H1 (cell line): ENCODE measurements around the gene ARHGAP25. TPM values are rescaled to one million over a fixed set of nuclear protein-coding genes. Genes with fewer than 3 reads are reported as not detected.

Experiments
- CTCF ChIA-PET: fragments of 300-600 bp; sonication (Branson Sonifier 250); formaldehyde crosslinking; loops from one replicate; lab custom pipeline; 2021; ENCODE audit not compliant: partially characterized antibody; lab: Charles Lee
- POLR2A ChIA-PET: fragments of 300-600 bp; sonication (Branson Sonifier 250); formaldehyde crosslinking; loops from one replicate; lab custom pipeline; 2021; ENCODE audit warnings: inconsistent platforms; ENCODE audit not compliant: partially characterized antibody; lab: Charles Lee
- DNase-seq, 2 experiments: peaks; one replicate each; pipeline versions ENCODE4 v3.0.0 to v3.0.0-alpha.2; 2010 to 2022; ENCODE audit warnings: low spot score in 2 of 2, low read depth in 1 of 2, mixed read lengths in 1 of 2
- FAIRE-seq: peaks from 2 replicates; lab custom pipeline; 2011; peaks lifted over from hg19 to GRCh38; lab: Jason Lieb, UNC
- H2AFZ ChIP-seq: 2 replicates; pipeline ENCODE4 v1.8.1; 2012; ENCODE audit warnings: low read length, inconsistent platforms
- H2AK5ac ChIP-seq: 2 replicates; pipeline ENCODE4 v1.6.1; 2013; ENCODE audit warnings: low read depth, low read length
- H2BK120ac ChIP-seq: replicated peaks from 2 replicates; pipeline ENCODE3; 2013; ENCODE audit warnings: low read depth, low read length, inconsistent platforms
- H2BK12ac ChIP-seq: 2 replicates; pipeline ENCODE4 v1.6.1; 2013; ENCODE audit warnings: low read depth, low read length
- H2BK15ac ChIP-seq: 2 replicates; pipeline ENCODE4 v1.6.1; 2013; ENCODE audit warnings: low read length
- H2BK20ac ChIP-seq: 2 replicates; pipeline ENCODE4 v1.6.1; 2013; ENCODE audit warnings: low read length
- H2BK5ac ChIP-seq: 2 replicates; pipeline ENCODE4 v1.6.1; 2013; ENCODE audit warnings: low read depth, low read length
- H3K14ac ChIP-seq: 2 replicates; pipeline ENCODE4 v1.6.1; 2013; ENCODE audit warnings: inconsistent platforms; ENCODE audit not compliant: insufficient read length
- H3K18ac ChIP-seq: 2 replicates; pipeline ENCODE4 v1.6.1; 2013; ENCODE audit warnings: low read length; ENCODE audit errors: extremely low read depth
- H3K23ac ChIP-seq: 2 replicates; pipeline ENCODE4 v1.6.1; 2013; ENCODE audit warnings: inconsistent platforms; ENCODE audit not compliant: insufficient read length
- H3K23me2 ChIP-seq: 2 replicates; pipeline ENCODE4 v1.6.1; 2013; ENCODE audit warnings: low read depth, low read length
- H3K27ac ChIP-seq: 2 replicates; pipeline ENCODE4 v1.6.1; 2011; ENCODE audit warnings: low read depth, low read length, inconsistent platforms
- H3K27me3 ChIP-seq, 4 experiments: replicated peaks in 1 of 4; 1 replicate in 1 of 4; 2 replicates in 3 of 4; pipeline versions ENCODE4 v1.6.1 to v1.8.1; 2011 to 2013; ENCODE audit warnings: low read length in 3 of 4, mild to moderate bottlenecking in 3 of 4, inconsistent platforms in 2 of 4, mixed read lengths in 2 of 4, moderate library complexity in 1 of 4; ENCODE audit not compliant: control insufficient read depth in 3 of 4, insufficient read depth in 3 of 4; ENCODE audit errors: extremely low read depth in 1 of 4
- H3K36me3 ChIP-seq, 4 experiments: 2 replicates each; pipeline versions ENCODE4 v1.6.1 to v1.8.1; 2011 to 2013; ENCODE audit warnings: mild to moderate bottlenecking in 4 of 4, low read length in 3 of 4, moderate library complexity in 2 of 4, control low read depth in 1 of 4, inconsistent platforms in 1 of 4; ENCODE audit not compliant: insufficient read depth in 4 of 4, control insufficient read depth in 2 of 4
- H3K4ac ChIP-seq: replicated peaks from 2 replicates; pipeline ENCODE3; 2013; ENCODE audit warnings: low read length, low read depth, mixed read lengths, inconsistent platforms; ENCODE audit not compliant: insufficient read length
- H3K4me1 ChIP-seq, 4 experiments: replicated peaks in 1 of 4; 1 replicate in 1 of 4; 2 replicates in 3 of 4; pipeline versions ENCODE4 v1.6.1 to v1.8.1; 2011 to 2013; ENCODE audit warnings: low read length in 3 of 4, inconsistent platforms in 2 of 4, mixed read lengths in 1 of 4; ENCODE audit not compliant: insufficient read depth in 4 of 4, control insufficient read depth in 3 of 4
- H3K4me2 ChIP-seq, 2 experiments: 2 replicates each; pipeline versions ENCODE4 v1.6.1 to v1.8.1; 2011 to 2013; ENCODE audit warnings: low read depth in 2 of 2, low read length in 2 of 2, control low read depth in 1 of 2, inconsistent platforms in 1 of 2, mild to moderate bottlenecking in 1 of 2; ENCODE audit not compliant: insufficient read depth in 1 of 2
- H3K4me3 ChIP-seq, 4 experiments: fragments of 200-600, 300-600 bp in 1 of 4; sonication (generic), shearing (Covaris generic), sonication (Bioruptor Twin) in 1 of 4; 2 replicates each; pipeline versions ENCODE4 v1.5.1 to v1.8.1; 2011 to 2016; ENCODE audit warnings: low read length in 4 of 4, low read depth in 3 of 4, control low read depth in 2 of 4, inconsistent platforms in 2 of 4, mild to moderate bottlenecking in 2 of 4, mixed read lengths in 1 of 4, moderate library complexity in 1 of 4; ENCODE audit not compliant: insufficient read depth in 2 of 4; ENCODE audit errors: extremely low read depth in 1 of 4
- H3K56ac ChIP-seq: replicated peaks from 2 replicates; pipeline ENCODE3; 2013; ENCODE audit warnings: low read depth, mild to moderate bottlenecking, mixed read lengths, low read length, inconsistent platforms; ENCODE audit not compliant: insufficient read length
- H3K79me1 ChIP-seq: 2 replicates; pipeline ENCODE4 v1.6.1; 2013; ENCODE audit warnings: low read depth, low read length, control low read depth
- H3K79me2 ChIP-seq, 2 experiments: 2 replicates each; pipeline versions ENCODE4 v1.6.1 to v1.8.1; 2012 to 2013; ENCODE audit warnings: low read length in 2 of 2, mild to moderate bottlenecking in 2 of 2, inconsistent platforms in 1 of 2; ENCODE audit not compliant: insufficient read depth in 2 of 2, control insufficient read depth in 1 of 2
- H3K9ac ChIP-seq, 4 experiments: replicated peaks in 1 of 4; 1 replicate in 1 of 4; 2 replicates in 3 of 4; pipeline versions ENCODE4 v1.6.1 to v1.8.1; 2011 to 2013; ENCODE audit warnings: low read depth in 3 of 4, low read length in 3 of 4, control low read depth in 2 of 4, mild to moderate bottlenecking in 2 of 4, moderate library complexity in 2 of 4, inconsistent platforms in 1 of 4; ENCODE audit errors: extremely low read depth in 1 of 4
- H3K9me3 ChIP-seq, 2 experiments: 2 replicates each; pipeline versions ENCODE4 v1.6.1 to v1.8.1; 2012 to 2013; ENCODE audit warnings: mild to moderate bottlenecking in 2 of 2, moderate library complexity in 2 of 2, control low read depth in 1 of 2, inconsistent platforms in 1 of 2, low read depth in 1 of 2, low read length in 1 of 2, mixed read lengths in 1 of 2; ENCODE audit not compliant: insufficient read depth in 2 of 2
- H4K20me1 ChIP-seq, 2 experiments: replicated peaks in 1 of 2; 2 replicates each; pipeline versions ENCODE3 to v1.8.1; 2011 to 2013; ENCODE audit warnings: inconsistent platforms in 2 of 2, low read length in 2 of 2, mild to moderate bottlenecking in 1 of 2; ENCODE audit not compliant: insufficient read depth in 2 of 2, control insufficient read depth in 1 of 2
- H4K5ac ChIP-seq: 2 replicates; pipeline ENCODE4 v1.6.1; 2013; ENCODE audit warnings: low read length, low read depth, mixed read lengths, inconsistent platforms; ENCODE audit not compliant: insufficient read length
- H4K8ac ChIP-seq: 2 replicates; pipeline ENCODE4 v1.8.0; 2013; ENCODE audit warnings: mild to moderate bottlenecking, moderate library complexity, low read length, inconsistent platforms; ENCODE audit not compliant: insufficient read depth; ENCODE audit errors: extremely low read depth
- H4K91ac ChIP-seq: replicated peaks from 2 replicates; pipeline ENCODE3; 2013; ENCODE audit warnings: low read length, mixed read lengths, inconsistent platforms; ENCODE audit not compliant: insufficient read length
- CHD1 ChIP-seq: IDR thresholded peaks from 2 replicates; pipeline ENCODE4 v1.6.1; 2012; ENCODE audit warnings: low read depth, low read length, improper control_type of control experiment
- NANOG ChIP-seq: IDR thresholded peaks from 2 replicates; pipeline ENCODE4 v1.6.1; 2011; ENCODE audit warnings: low read length, low read depth, mild to moderate bottlenecking, inconsistent platforms; ENCODE audit not compliant: insufficient read depth, poor library complexity, severe bottlenecking
- RBBP5 ChIP-seq: IDR thresholded peaks from 2 replicates; pipeline ENCODE4 v1.7.1; 2012; ENCODE audit warnings: low read depth, mild to moderate bottlenecking, inconsistent platforms, low read length, moderate library complexity, borderline replicate concordance
- RXRA ChIP-seq: IDR thresholded peaks from 2 replicates; pipeline ENCODE4 v1.6.1; 2011; ENCODE audit warnings: low read depth, mild to moderate bottlenecking, low read length, moderate library complexity; ENCODE audit not compliant: insufficient read depth
- SP4 ChIP-seq: IDR thresholded peaks from 2 replicates; pipeline ENCODE4 v1.6.1; 2012; ENCODE audit warnings: low read length, inconsistent platforms
- TBP ChIP-seq: IDR thresholded peaks from 2 replicates; pipeline ENCODE4 v1.6.1; 2011; ENCODE audit warnings: low read depth, low read length, improper control_type of control experiment
- TCF12 ChIP-seq: IDR thresholded peaks from 2 replicates; pipeline ENCODE4 v1.6.1; 2011; ENCODE audit warnings: low read depth, mild to moderate bottlenecking, low read length
- ZNF274 ChIP-seq: IDR thresholded peaks from 2 replicates; pipeline ENCODE4 v1.7.0; 2012; ENCODE audit warnings: low read length, borderline replicate concordance; ENCODE audit errors: extremely low read depth
- polyA plus RNA-seq, 7 experiments: library from polyadenylated mRNA; depleted of rRNA in 3 of 7; stranded (reverse) in 5 of 7; unstranded in 2 of 7; fragments of >200 nt in 5 of 7; fragments of 200-250 nt in 2 of 7; gene quantifications; 1 replicate in 5 of 7; 2 replicates in 1 of 7; 4 replicates in 1 of 7; pipeline versions ENCODE4 v1.2.1 to v1.2.3, GENCODE V29; 2011 to 2013; ENCODE audit warnings: missing spikeins in 2 of 7, mixed read lengths in 2 of 7
- total RNA-seq: library from RNA; stranded (reverse); fragmentation: NEBNext Ultra II Directional; extraction: Animal tissue kit (Norgen Biotek cat#: 25700); gene quantifications from 2 replicates; pipeline ENCODE4 v1.2.1, GENCODE V29; 2021
- TF ChIP-seq, protein P1 (sequence below): IDR thresholded peaks from 2 replicates; pipeline ENCODE4 v1.6.1; 2011; ENCODE audit warnings: low read length, improper control_type of control experiment
- TF ChIP-seq, protein P2 (sequence below): IDR thresholded peaks from 2 replicates; pipeline ENCODE4 v1.6.1; 2012; ENCODE audit warnings: inconsistent platforms
- TF ChIP-seq, protein P3 (sequence below): IDR thresholded peaks from 2 replicates; pipeline ENCODE4 v1.6.1; 2011; ENCODE audit warnings: low read depth, mild to moderate bottlenecking, low read length; ENCODE audit not compliant: insufficient read depth

The ARHGAP25 gene
- total and polyA plus RNA-seq, 2 of the 8 experiments (the other 6 are each of a cell fraction or from before 2014, with no cell fraction given), result 1.00 to 1.2 TPM

DNA sequence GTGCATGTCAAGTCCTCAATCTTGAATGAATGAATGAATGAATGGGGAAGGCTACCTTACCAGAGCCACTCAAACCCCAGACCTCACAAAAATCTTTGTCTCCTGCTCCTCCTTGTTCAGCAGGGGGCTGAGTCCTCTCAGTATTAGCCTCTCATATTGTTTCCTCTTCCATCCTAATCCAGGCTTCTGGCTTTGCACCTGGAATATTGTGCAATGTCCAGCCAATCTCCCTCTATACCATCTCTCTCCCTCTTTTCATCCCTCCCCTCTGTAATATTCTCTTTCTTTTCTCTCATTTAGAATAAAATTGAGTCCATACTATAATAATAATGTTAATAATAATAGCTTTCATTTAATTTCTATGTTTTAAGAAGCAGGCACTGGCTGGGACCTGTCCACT is 34.3 kb downstream of the ARHGAP25 start:
- Histone ChIP-seq H3K23me2 (no peaks in the 10 kb centered on the region), H4K5ac (no peak overlapping the region), H2AK5ac (no peak overlapping the region), H3K4me1 (peaks cover 1 to 9% (median 6%) of the 10 kb centered on the region in 4 experiments; a peak in 4 of 7 replicates), H3K79me2 (no peaks in the 10 kb centered on the region), H4K8ac (no peak overlapping the region), H3K18ac (no peak overlapping the region), H2BK5ac (no peak overlapping the region), H3K4ac (no peak overlapping the region), H3K27ac (no peak overlapping the region), H2AFZ (no peak overlapping the region), H3K4me3 (no peak overlapping the region), H3K79me1 (no peaks in the 10 kb centered on the region), H3K9me3 (no peaks in the 10 kb centered on the region), H3K36me3 (no peaks in the 10 kb centered on the region), H3K23ac (no peak overlapping the region), H3K56ac (no peak overlapping the region), H3K14ac (no peak overlapping the region), H4K91ac (no peak overlapping the region), H3K4me2 (no peak overlapping the region), H2BK12ac (no peak overlapping the region), H4K20me1 (no peaks in the 10 kb centered on the region), H3K9ac (no peak overlapping the region), H2BK20ac (0 out of 2 replicates have a peak overlapping the region, but pooled peaks have one; percentile 21), H2BK120ac (no peak overlapping the region), H2BK15ac (no peak overlapping the region), H3K27me3 (no peaks in the 10 kb centered on the region)
- CTCF ChIA-PET, result interaction anchor here (1.4 to 3.4 kb wide), 3 partner anchors 12 to 48 kb away, joined by 4 to 22 read pairs (median 5); no protein-coding TSS in a partner anchor
- DNase-seq (no peak), FAIRE-seq (no peak)
- POLR2A ChIA-PET, result no interaction called here
- TF ChIP-seq, protein P1, sequence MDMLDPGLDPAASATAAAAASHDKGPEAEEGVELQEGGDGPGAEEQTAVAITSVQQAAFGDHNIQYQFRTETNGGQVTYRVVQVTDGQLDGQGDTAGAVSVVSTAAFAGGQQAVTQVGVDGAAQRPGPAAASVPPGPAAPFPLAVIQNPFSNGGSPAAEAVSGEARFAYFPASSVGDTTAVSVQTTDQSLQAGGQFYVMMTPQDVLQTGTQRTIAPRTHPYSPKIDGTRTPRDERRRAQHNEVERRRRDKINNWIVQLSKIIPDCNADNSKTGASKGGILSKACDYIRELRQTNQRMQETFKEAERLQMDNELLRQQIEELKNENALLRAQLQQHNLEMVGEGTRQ, result no peak
- TF ChIP-seq, protein P2, sequence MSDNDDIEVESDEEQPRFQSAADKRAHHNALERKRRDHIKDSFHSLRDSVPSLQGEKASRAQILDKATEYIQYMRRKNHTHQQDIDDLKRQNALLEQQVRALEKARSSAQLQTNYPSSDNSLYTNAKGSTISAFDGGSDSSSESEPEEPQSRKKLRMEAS, result no peak
- no peak for TF ChIP-seq NANOG
- no peak for TF ChIP-seq ZNF274
- TF ChIP-seq TBP, result no peak
- TF ChIP-seq RBBP5, result no peak
- no peak for TF ChIP-seq RXRA
- TF ChIP-seq CHD1, result no peak
- no peak for TF ChIP-seq SP4
- TF ChIP-seq TCF12, result no peak
- TF ChIP-seq, protein P3, sequence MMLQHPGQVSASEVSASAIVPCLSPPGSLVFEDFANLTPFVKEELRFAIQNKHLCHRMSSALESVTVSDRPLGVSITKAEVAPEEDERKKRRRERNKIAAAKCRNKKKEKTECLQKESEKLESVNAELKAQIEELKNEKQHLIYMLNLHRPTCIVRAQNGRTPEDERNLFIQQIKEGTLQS, result no peak
